SJCRH30 (cell line): Measurements from ENCODE around the gene KCNJ3. TPM values are rescaled to one million over a fixed set of nuclear protein-coding genes. Genes with fewer than 3 reads are reported as not detected.

Experiments used
- DNase-seq, 2 experiments: peaks; one replicate each; pipeline ENCODE4 v3.0.0-alpha.2; 2015 to 2020
- H3K27ac ChIP-seq: fragments of 250-450 bp; sonication (Bioruptor Pico); 2 replicates; pipeline ENCODE4 v1.5.1; 2020; ENCODE audit warnings: mild to moderate bottlenecking, moderate library complexity
- H3K27me3 ChIP-seq: fragments of 250-450 bp; sonication (Bioruptor Pico); 2 replicates; pipeline ENCODE4 v1.5.1; 2020; ENCODE audit warnings: mild to moderate bottlenecking, moderate library complexity
- H3K36me3 ChIP-seq: fragments of 250-450 bp; sonication (Bioruptor Pico); 2 replicates; pipeline ENCODE4 v1.5.1; 2020; ENCODE audit warnings: mild to moderate bottlenecking, moderate library complexity
- H3K4me1 ChIP-seq: fragments of 250-450 bp; sonication (Bioruptor Pico); 2 replicates; pipeline ENCODE4 v1.5.1; 2020; ENCODE audit warnings: mild to moderate bottlenecking, moderate library complexity
- H3K4me3 ChIP-seq: fragments of 250-450 bp; sonication (Bioruptor Pico); 2 replicates; pipeline ENCODE4 v1.5.1; 2020; ENCODE audit warnings: mild to moderate bottlenecking, moderate library complexity
- H3K9me3 ChIP-seq: fragments of 250-450 bp; sonication (Bioruptor Pico); replicated peaks from 2 replicates; pipeline ENCODE4 v1.5.1; 2020; ENCODE audit warnings: mild to moderate bottlenecking, moderate library complexity
- total RNA-seq: library from RNA; depleted of rRNA; stranded (reverse); fragments of >200 nt; shearing (Covaris generic); gene quantifications from 2 replicates; pipeline ENCODE4 v1.2.3, GENCODE V29; 2014

The KCNJ3 gene
- total RNA-seq, 1 experiment from 2014 or later = not detected

DNA sequence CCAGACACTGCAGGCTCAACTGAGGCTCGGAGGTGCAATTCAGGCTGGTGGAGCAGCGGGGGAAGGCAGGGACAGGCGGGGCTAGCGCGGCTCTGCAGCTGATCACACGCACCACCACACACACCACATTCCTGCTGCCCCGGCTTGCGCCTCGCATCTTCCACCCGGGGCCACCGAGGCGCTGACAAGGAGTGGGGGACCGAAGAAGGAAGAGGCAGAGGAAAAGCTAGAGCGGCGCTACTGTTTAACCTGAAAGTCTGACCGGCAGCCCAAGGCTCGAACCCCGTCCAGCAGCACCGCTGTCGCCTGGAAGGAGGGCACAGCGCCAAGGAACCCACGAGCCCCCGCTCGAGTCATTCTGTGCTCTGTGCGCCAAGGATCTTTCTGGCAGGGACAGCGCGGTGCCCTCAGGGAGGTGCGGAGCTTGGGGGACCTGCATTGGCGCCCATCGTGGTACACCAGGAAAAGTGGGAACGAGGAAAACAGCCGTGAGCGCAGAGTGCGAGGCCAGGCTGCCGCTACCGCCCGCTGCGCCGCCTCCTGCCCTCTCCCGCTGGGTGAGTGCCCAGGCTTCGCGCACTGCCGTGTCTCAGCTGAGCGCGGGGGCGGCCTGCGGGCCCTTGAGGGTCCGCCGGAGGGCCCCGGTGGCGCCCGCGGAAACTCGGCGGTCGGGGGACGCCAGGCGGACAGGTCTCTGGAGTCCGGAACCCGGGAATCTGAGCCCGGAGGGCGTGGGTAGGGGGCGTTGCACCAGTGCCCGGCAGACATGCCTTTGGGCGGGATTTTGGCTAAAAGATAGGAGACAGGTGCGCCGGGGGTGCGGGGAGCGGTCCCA, 860 bp upstream of the KCNJ3 start:
- H3K36me3 ChIP-seq = no peaks in the 10 kb centered on the region
- no peaks in the 10 kb centered on the region for H3K9me3 ChIP-seq
- no peaks in the 10 kb centered on the region for H3K27me3 ChIP-seq
- no peak overlapping the region for H3K27ac ChIP-seq
- H3K4me3 ChIP-seq = no peak overlapping the region
- DNase-seq = no peak
- H3K4me1 ChIP-seq = no peaks in the 10 kb centered on the region

DNA sequence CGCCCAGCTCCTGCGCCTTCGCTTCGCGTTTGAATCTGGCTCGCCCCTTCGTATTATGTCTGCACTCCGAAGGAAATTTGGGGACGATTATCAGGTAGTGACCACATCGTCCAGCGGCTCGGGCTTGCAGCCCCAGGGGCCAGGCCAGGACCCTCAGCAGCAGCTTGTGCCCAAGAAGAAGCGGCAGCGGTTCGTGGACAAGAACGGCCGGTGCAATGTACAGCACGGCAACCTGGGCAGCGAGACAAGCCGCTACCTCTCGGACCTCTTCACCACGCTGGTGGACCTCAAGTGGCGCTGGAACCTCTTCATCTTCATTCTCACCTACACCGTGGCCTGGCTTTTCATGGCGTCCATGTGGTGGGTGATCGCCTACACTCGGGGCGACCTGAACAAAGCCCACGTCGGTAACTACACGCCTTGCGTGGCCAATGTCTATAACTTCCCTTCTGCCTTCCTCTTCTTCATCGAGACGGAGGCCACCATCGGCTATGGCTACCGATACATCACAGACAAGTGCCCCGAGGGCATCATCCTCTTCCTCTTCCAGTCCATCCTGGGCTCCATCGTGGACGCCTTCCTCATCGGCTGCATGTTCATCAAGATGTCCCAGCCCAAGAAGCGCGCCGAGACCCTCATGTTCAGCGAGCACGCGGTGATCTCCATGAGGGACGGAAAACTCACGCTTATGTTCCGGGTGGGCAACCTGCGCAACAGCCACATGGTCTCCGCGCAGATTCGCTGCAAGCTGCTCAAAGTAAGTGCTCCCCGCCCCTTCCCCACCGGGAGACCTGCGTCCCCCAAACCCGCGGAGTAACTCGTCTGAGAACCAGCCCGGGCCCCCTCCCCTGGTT, 453 bp downstream of the KCNJ3 start:
- Histone ChIP-seq H3K36me3 (no peaks in the 10 kb centered on the region), H3K4me3 (no peak overlapping the region), H3K27ac (no peak overlapping the region), H3K9me3 (no peaks in the 10 kb centered on the region), H3K27me3 (no peaks in the 10 kb centered on the region), H3K4me1 (no peaks in the 10 kb centered on the region)
- no peak for DNase-seq

GRCh38 chr2:154699575-154699930, 1.1 kb downstream of the KCNJ3 start:
- Histone ChIP-seq H3K27me3 (no peaks in the 10 kb centered on the region), H3K27ac (no peak overlapping the region), H3K4me3 (no peak overlapping the region), H3K4me1 (no peaks in the 10 kb centered on the region), H3K36me3 (no peaks in the 10 kb centered on the region), H3K9me3 (no peaks in the 10 kb centered on the region)
- DNase-seq = no peak

- Histone ChIP-seq H3K9me3 (no peaks in the 10 kb centered on the region), H3K4me1 (no peaks in the 10 kb centered on the region), H3K36me3 (no peaks in the 10 kb centered on the region), H3K27me3 (no peaks in the 10 kb centered on the region), H3K4me3 (no peak overlapping the region), H3K27ac (no peak overlapping the region)
- DNase-seq = no peak
Measured at GRCh38 chr2:154700136-154700535, 1.6 kb downstream of the KCNJ3 start.

- H3K27me3 ChIP-seq = no peaks in the 10 kb centered on the region
- no peaks in the 10 kb centered on the region for H3K9me3 ChIP-seq
- no peak overlapping the region for H3K27ac ChIP-seq
- no peak overlapping the region for H3K4me3 ChIP-seq
- no peaks in the 10 kb centered on the region for H3K4me1 ChIP-seq
- DNase-seq = no peak
- H3K36me3 ChIP-seq = no peaks in the 10 kb centered on the region
Measured at GRCh38 chr2:154704991-154705390, 6.5 kb downstream of the KCNJ3 start.

DNA sequence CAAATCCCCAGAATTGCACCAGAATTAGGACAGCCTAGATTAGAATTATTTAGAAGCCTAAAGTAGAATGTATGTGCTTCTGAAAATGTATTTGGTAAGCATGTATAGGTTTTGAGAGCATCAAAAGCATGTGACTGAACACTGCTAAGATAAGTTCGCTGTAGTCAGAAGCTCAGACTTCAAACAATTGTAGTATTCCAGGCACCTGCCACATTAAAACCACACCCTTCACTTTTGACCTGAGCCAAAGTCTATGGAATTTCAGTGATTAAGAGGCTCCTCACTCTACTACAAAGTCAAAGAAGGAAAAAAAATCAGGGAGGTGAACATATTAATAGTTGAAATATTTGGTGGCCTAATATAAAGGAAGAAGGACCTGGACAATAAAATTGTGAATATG, 8.2 kb downstream of the KCNJ3 start:
- H3K36me3 ChIP-seq = no peaks in the 10 kb centered on the region
- no peaks in the 10 kb centered on the region for H3K27me3 ChIP-seq
- no peak overlapping the region for H3K4me3 ChIP-seq
- DNase-seq = no peak
- no peaks in the 10 kb centered on the region for H3K9me3 ChIP-seq
- H3K4me1 ChIP-seq = no peaks in the 10 kb centered on the region
- no peak overlapping the region for H3K27ac ChIP-seq

- H3K9me3 ChIP-seq = no peaks in the 10 kb centered on the region
- no peaks in the 10 kb centered on the region for H3K27me3 ChIP-seq
- no peak overlapping the region for H3K27ac ChIP-seq
- no peaks in the 10 kb centered on the region for H3K36me3 ChIP-seq
- H3K4me1 ChIP-seq = no peaks in the 10 kb centered on the region
- no peak for DNase-seq
- H3K4me3 ChIP-seq = no peak overlapping the region
Measured at GRCh38 chr2:154707994-154708575, 9.6 kb downstream of the KCNJ3 start.

DNA sequence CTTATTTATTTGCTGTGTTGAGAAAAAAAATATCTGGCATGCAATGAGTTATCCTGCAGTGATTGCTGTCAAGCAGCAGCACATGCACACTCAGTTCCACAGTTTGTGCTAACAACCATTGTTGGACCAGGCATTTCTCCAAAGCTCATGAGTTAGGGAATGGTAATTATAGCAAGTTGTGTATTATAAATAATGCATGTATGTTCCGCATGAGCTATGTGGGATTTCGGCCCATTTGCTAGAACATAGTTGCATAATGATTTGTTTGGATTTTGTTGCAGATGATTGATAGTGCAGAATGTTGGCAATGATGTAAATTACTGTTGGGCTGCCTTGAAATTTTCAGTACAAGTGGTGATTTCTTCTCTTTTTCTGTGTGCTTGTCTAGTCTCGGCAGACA, 10.7 kb downstream of the KCNJ3 start:
- no peak overlapping the region for H3K27ac ChIP-seq
- H3K4me3 ChIP-seq = no peak overlapping the region
- no peak for DNase-seq
- no peaks in the 10 kb centered on the region for H3K27me3 ChIP-seq
- H3K9me3 ChIP-seq = no peaks in the 10 kb centered on the region
- no peaks in the 10 kb centered on the region for H3K36me3 ChIP-seq
- H3K4me1 ChIP-seq = no peaks in the 10 kb centered on the region

DNA sequence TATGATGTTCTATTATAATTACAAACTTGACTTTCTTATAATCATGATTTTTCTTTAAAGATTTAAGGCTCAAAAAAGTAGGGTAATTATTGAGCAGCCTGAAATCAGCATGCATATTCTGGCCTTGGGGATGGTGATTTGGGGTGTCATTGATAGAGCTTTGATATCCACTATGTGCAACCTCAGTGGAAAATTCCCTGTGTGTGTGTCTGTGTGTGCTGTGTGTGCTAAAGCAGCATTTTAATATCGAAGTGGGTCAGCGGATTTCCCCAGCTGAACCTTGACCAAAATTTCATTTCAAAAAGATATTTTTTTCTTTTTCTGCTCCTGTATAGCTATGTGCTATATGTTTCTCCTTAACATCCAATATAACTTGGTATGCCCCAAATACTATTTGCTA, 11.6 kb downstream of the KCNJ3 start:
- Histone ChIP-seq H3K27ac (no peak overlapping the region), H3K36me3 (no peaks in the 10 kb centered on the region), H3K4me1 (no peaks in the 10 kb centered on the region), H3K4me3 (no peak overlapping the region), H3K9me3 (no peaks in the 10 kb centered on the region), H3K27me3 (no peaks in the 10 kb centered on the region)
- DNase-seq = no peak

DNA sequence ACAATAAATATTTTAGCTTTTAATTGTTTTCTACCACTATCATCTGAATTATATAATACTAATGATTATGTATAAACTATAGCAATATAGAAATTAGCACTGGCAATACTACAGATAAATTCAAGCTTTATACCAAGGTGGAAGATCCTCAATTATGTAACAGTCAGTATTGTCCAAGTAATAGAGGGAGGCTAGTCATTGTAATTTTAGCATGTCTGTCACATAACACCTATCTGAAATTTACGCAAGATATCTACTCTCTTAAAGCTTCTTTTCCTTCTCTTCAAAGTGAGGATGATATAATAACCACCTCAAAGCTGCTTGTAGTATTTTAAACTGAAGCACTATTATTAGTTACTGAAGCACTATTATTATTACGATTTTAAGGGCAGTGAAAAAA, 12.2 kb downstream of the KCNJ3 start:
- no peak overlapping the region for H3K27ac ChIP-seq
- H3K36me3 ChIP-seq = no peaks in the 10 kb centered on the region
- no peaks in the 10 kb centered on the region for H3K27me3 ChIP-seq
- no peak for DNase-seq
- H3K4me1 ChIP-seq = no peaks in the 10 kb centered on the region
- H3K4me3 ChIP-seq = no peak overlapping the region
- H3K9me3 ChIP-seq = no peaks in the 10 kb centered on the region

DNA sequence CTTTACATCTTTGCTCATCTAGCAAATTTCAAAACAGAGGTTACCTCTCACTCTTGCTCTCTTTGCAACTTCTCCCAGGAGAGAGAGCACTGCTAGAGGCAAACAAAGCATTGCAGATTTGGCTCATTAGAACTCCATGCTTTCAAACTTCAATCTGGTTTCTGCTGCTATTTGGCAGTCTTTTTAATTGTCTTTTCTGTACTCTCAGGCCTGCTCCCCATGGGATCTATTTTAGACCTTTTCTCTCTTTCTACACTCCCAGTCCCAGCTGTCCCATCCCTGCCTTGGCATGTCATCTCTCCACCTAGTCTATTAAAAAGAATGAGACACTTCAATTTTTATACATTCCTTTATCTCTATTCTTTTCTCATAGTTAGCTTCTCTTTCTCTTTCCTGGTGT, 15.2 kb downstream of the KCNJ3 start:
- H3K27me3 ChIP-seq = no peaks in the 10 kb centered on the region
- H3K9me3 ChIP-seq = no peaks in the 10 kb centered on the region
- no peaks in the 10 kb centered on the region for H3K4me1 ChIP-seq
- no peak overlapping the region for H3K27ac ChIP-seq
- H3K36me3 ChIP-seq = no peaks in the 10 kb centered on the region
- no peak overlapping the region for H3K4me3 ChIP-seq
- no peak for DNase-seq

DNA sequence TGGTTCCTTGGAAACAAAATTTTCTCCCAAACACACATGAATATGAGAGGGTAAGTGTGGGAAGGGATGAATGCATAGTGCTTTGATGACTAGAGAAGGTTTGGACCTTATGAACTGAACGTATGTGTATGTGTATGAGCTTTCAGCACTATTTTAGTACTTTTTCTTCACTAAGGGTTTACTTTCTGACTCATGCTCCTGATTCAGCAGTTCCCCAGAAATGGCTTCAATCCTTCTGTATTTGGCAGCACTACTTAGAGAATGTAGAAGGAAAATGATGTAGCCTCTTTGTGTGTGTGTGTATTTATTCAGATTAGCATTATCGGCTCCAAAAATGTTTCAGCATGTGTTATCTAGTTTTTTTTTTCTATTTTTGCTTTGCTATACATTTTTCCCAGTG, 22.2 kb downstream of the KCNJ3 start:
- no peaks in the 10 kb centered on the region for H3K4me1 ChIP-seq
- no peak for DNase-seq
- H3K27me3 ChIP-seq = no peaks in the 10 kb centered on the region
- no peak overlapping the region for H3K4me3 ChIP-seq
- H3K9me3 ChIP-seq = no peaks in the 10 kb centered on the region
- H3K36me3 ChIP-seq = no peaks in the 10 kb centered on the region
- no peak overlapping the region for H3K27ac ChIP-seq

DNA sequence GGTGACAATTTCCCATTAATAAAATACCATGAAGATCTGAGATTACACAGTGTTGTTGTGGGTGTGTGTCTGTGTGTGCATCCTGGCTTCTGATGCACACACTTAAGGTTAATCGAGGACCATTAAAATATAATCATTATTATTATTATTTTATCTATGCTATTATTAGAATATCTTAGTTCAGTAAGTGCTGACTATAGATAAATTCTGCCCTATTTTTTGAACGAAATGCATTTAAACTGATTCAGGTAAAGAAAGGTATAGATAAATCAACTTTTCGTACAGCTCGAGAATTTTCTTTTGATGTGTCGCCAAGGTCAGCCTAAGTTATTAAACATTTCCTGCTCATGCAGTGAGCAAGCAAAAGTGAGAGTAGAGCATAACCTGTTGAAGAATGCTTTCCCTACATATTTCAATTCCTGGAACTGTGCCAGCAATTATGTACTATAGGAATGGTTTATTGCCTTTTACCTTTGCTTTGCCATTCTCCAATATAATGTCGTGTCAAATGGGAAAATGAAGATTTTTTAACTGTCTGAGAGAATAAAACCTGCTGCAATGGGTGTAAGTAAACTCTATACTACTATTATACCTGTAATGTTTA, 25.8 kb downstream of the KCNJ3 start:
- H3K27me3 ChIP-seq = no peaks in the 10 kb centered on the region
- no peak overlapping the region for H3K27ac ChIP-seq
- DNase-seq = no peak
- H3K36me3 ChIP-seq = no peaks in the 10 kb centered on the region
- H3K4me1 ChIP-seq = no peaks in the 10 kb centered on the region
- H3K4me3 ChIP-seq = no peak overlapping the region
- H3K9me3 ChIP-seq = no peaks in the 10 kb centered on the region

DNA sequence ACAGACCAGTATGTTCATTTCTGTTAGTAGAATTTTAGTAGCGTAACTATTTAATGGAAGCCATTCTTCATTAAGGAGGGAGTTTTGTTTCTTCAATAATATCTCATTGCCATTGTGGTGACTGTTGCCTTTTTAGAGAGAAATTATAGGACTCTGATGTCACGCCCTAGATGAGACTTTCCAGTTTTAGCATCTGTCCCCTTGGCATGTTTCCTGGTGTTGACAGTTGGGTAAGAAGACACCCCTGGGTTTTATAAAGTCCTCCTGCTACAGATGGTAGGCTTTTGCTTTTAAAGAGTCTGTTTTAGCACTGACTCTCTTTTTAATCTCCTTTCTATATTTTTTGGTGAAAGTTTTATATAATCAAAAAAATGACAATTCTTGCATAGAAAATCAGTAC, 41.9 kb downstream of the KCNJ3 start:
- Histone ChIP-seq H3K27ac (no peak overlapping the region), H3K4me3 (no peak overlapping the region), H3K36me3 (no peaks in the 10 kb centered on the region), H3K9me3 (no peaks in the 10 kb centered on the region), H3K4me1 (no peaks in the 10 kb centered on the region), H3K27me3 (no peaks in the 10 kb centered on the region)
- DNase-seq = peak in 1 of 2 experiments; percentile 17

DNA sequence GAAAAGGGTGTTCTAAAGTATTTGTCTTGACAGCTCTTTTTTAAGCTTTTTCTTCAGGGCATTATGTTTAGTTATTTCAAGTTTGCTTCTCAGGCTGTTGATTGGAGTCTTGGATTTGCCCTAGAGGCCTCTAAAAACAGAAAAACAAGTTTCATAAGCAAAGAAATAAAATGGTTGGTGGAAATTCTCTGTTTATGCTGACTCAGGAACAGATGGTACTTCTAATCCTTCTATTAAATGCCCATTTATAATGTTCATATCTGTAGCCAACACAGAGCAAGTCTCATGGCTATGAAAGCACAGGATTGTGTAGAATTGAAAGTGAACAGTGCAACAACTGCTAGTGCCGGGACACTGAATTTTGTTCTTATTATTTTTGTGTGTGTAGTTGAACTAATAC, 60.4 kb downstream of the KCNJ3 start:
- Histone ChIP-seq H3K4me1 (no peaks in the 10 kb centered on the region), H3K9me3 (no peaks in the 10 kb centered on the region), H3K4me3 (no peak overlapping the region), H3K36me3 (no peaks in the 10 kb centered on the region), H3K27me3 (no peaks in the 10 kb centered on the region), H3K27ac (no peak overlapping the region)
- no peak for DNase-seq
